ENCODE data around the gene NTSR2.

Gene NTSR2

GRCh38 chr2:11683966-11684365 lies 14.0 kb upstream of the NTSR2 start:
- no peaks in the 10 kb centered on the region for H3K79me1 ChIP-seq (ENCODE audit: low read depth, low read length)
- no peak overlapping the region for H3K4me2 ChIP-seq (ENCODE audit: insufficient read depth, low read length, poor library complexity, severe bottlenecking)
- H3K36me3 ChIP-seq (replicated peaks in 1 of 2; ENCODE audit: control insufficient read depth in 2 of 2, insufficient read depth in 2 of 2, low read length in 2 of 2), result no peaks in the 10 kb centered on the region

GRCh38 chr2:11683476-11683875 lies 13.5 kb upstream of the NTSR2 start:
- H3K9me3 ChIP-seq (replicated peaks in 1 of 2; ENCODE audit: control insufficient read depth in 2 of 2, insufficient read depth in 1 of 2, low read depth in 1 of 2, low read length in 2 of 2), result no peaks in the 10 kb centered on the region
- no peak overlapping the region for H4K91ac ChIP-seq (ENCODE audit: low read depth, low read length, poor library complexity)
- H3K36me3 ChIP-seq (replicated peaks in 1 of 2; ENCODE audit: control insufficient read depth in 2 of 2, insufficient read depth in 2 of 2, low read length in 2 of 2), result no peaks in the 10 kb centered on the region
- H2BK12ac ChIP-seq (ENCODE audit: low read length), result no peak overlapping the region
- peaks cover 3 to 6% of the 10 kb centered on the region in 2 donors for H3K4me1 ChIP-seq (ENCODE audit: control insufficient read depth in 2 of 2, insufficient read depth in 1 of 2, low read depth in 1 of 2, low read length in 2 of 2)
- no peaks in the 10 kb centered on the region for H3K79me1 ChIP-seq (ENCODE audit: low read depth, low read length)
- H3K27me3 ChIP-seq (ENCODE audit: control insufficient read depth in 3 of 3, insufficient read depth in 3 of 3, low read depth in 1 of 3, low read length in 3 of 3), result peaks cover 0 to 50% (median 0%) of the 10 kb centered on the region in 3 experiments
- WGBS, 2 donors (ENCODE audit: extremely low coverage in 2 of 2, insufficient read length in 2 of 2, insufficient replicate concordance in 1 of 2), result no CpG with 5 or more reads among the region's 9 CpGs
- H2BK15ac ChIP-seq (ENCODE audit: low read length), result no peak overlapping the region
- no peak overlapping the region for H3K18ac ChIP-seq (ENCODE audit: low read length)
- H3K9ac ChIP-seq (ENCODE audit: low read depth, low read length, poor library complexity), result no peak overlapping the region
- H3K14ac ChIP-seq (ENCODE audit: low read length), result no peak overlapping the region
- H3K4ac ChIP-seq (ENCODE audit: low read length), result no peak overlapping the region
- H3K4me3 ChIP-seq (ENCODE audit: low read length in 2 of 2), result no peak overlapping the region
- no peak overlapping the region for H4K8ac ChIP-seq (ENCODE audit: low read depth, low read length)
- no peak for DNase-seq (ENCODE audit: low spot score)
- no peak overlapping the region for H2BK120ac ChIP-seq (ENCODE audit: low read depth, low read length)
- H3K27ac ChIP-seq (replicated peaks; ENCODE audit: low read length), result no peak overlapping the region
- H2BK5ac ChIP-seq (ENCODE audit: low read length), result no peak overlapping the region
- H3K23ac ChIP-seq (ENCODE audit: low read depth, low read length, poor library complexity), result no peak overlapping the region
- H2AFZ ChIP-seq (ENCODE audit: low read length), result no peak overlapping the region
- H3K4me2 ChIP-seq (ENCODE audit: insufficient read depth, low read length, poor library complexity, severe bottlenecking), result no peak overlapping the region
- H2AK5ac ChIP-seq (ENCODE audit: low read depth, low read length), result no peak overlapping the region

More at GRCh38 chr2:11683966-11684365, 14.0 kb upstream of the NTSR2 start:
- Histone ChIP-seq H2BK5ac (ENCODE audit: low read length) (no peak overlapping the region), H3K4ac (ENCODE audit: low read length) (no peak overlapping the region), H2BK12ac (ENCODE audit: low read length) (no peak overlapping the region), H3K4me3 (ENCODE audit: low read length in 2 of 2) (no peak overlapping the region), H3K9me3 (replicated peaks in 1 of 2; ENCODE audit: control insufficient read depth in 2 of 2, insufficient read depth in 1 of 2, low read depth in 1 of 2, low read length in 2 of 2) (no peaks in the 10 kb centered on the region), H3K27me3 (ENCODE audit: control insufficient read depth in 3 of 3, insufficient read depth in 3 of 3, low read depth in 1 of 3, low read length in 3 of 3) (peaks cover 0 to 45% (median 0%) of the 10 kb centered on the region in 3 experiments), H3K9ac (ENCODE audit: low read depth, low read length, poor library complexity) (no peak overlapping the region), H2BK120ac (ENCODE audit: low read depth, low read length) (no peak overlapping the region), H3K18ac (ENCODE audit: low read length) (no peak overlapping the region), H2BK15ac (ENCODE audit: low read length) (no peak overlapping the region), H3K14ac (ENCODE audit: low read length) (no peak overlapping the region), H3K4me1 (ENCODE audit: control insufficient read depth in 2 of 2, insufficient read depth in 1 of 2, low read depth in 1 of 2, low read length in 2 of 2) (peaks cover 3 to 10% of the 10 kb centered on the region in 2 donors), H2AK5ac (ENCODE audit: low read depth, low read length) (no peak overlapping the region), H4K91ac (ENCODE audit: low read depth, low read length, poor library complexity) (no peak overlapping the region), H3K23ac (ENCODE audit: low read depth, low read length, poor library complexity) (peak overlapping the region; percentile 8), H3K27ac (replicated peaks; ENCODE audit: low read length) (no peak overlapping the region), H2AFZ (ENCODE audit: low read length) (no peak overlapping the region), H4K8ac (ENCODE audit: low read depth, low read length) (no peak overlapping the region)
- no CpG with 5 or more reads among the region's 4 CpGs for WGBS, 2 donors (ENCODE audit: extremely low coverage in 2 of 2, insufficient read length in 2 of 2, insufficient replicate concordance in 1 of 2)
- DNase-seq (ENCODE audit: low spot score), result no peak

GRCh38 chr2:11682590-11682915 lies 12.6 kb upstream of the NTSR2 start:
- Histone ChIP-seq H3K36me3 (replicated peaks in 1 of 2; ENCODE audit: control insufficient read depth in 2 of 2, insufficient read depth in 2 of 2, low read length in 2 of 2) (no peaks in the 10 kb centered on the region), H2BK15ac (ENCODE audit: low read length) (no peak overlapping the region), H3K18ac (ENCODE audit: low read length) (no peak overlapping the region), H3K9me3 (replicated peaks in 1 of 2; ENCODE audit: control insufficient read depth in 2 of 2, insufficient read depth in 1 of 2, low read depth in 1 of 2, low read length in 2 of 2) (no peaks in the 10 kb centered on the region), H3K23ac (ENCODE audit: low read depth, low read length, poor library complexity) (no peak overlapping the region), H2BK5ac (ENCODE audit: low read length) (no peak overlapping the region), H3K4ac (ENCODE audit: low read length) (no peak overlapping the region), H3K27ac (replicated peaks; ENCODE audit: low read length) (no peak overlapping the region), H3K4me1 (ENCODE audit: control insufficient read depth in 2 of 2, insufficient read depth in 1 of 2, low read depth in 1 of 2, low read length in 2 of 2) (peaks cover 5% of the 10 kb centered on the region in 2 donors), H2BK120ac (ENCODE audit: low read depth, low read length) (no peak overlapping the region), H3K14ac (ENCODE audit: low read length) (no peak overlapping the region), H3K4me3 (ENCODE audit: low read length in 2 of 2) (no peak overlapping the region), H3K4me2 (ENCODE audit: insufficient read depth, low read length, poor library complexity, severe bottlenecking) (no peak overlapping the region), H3K9ac (ENCODE audit: low read depth, low read length, poor library complexity) (no peak overlapping the region), H3K27me3 (ENCODE audit: control insufficient read depth in 3 of 3, insufficient read depth in 3 of 3, low read depth in 1 of 3, low read length in 3 of 3) (peaks cover 0 to 55% (median 0%) of the 10 kb centered on the region in 3 experiments), H2AFZ (ENCODE audit: low read length) (no peak overlapping the region), H3K79me1 (ENCODE audit: low read depth, low read length) (no peaks in the 10 kb centered on the region), H4K91ac (ENCODE audit: low read depth, low read length, poor library complexity) (no peak overlapping the region), H2AK5ac (ENCODE audit: low read depth, low read length) (no peak overlapping the region), H4K8ac (ENCODE audit: low read depth, low read length) (no peak overlapping the region), H2BK12ac (ENCODE audit: low read length) (no peak overlapping the region)
- WGBS, 2 donors (ENCODE audit: extremely low coverage in 2 of 2, insufficient read length in 2 of 2, insufficient replicate concordance in 1 of 2), result no CpG with 5 or more reads among the region's 8 CpGs
- no peak for DNase-seq (ENCODE audit: low spot score)

DNA sequence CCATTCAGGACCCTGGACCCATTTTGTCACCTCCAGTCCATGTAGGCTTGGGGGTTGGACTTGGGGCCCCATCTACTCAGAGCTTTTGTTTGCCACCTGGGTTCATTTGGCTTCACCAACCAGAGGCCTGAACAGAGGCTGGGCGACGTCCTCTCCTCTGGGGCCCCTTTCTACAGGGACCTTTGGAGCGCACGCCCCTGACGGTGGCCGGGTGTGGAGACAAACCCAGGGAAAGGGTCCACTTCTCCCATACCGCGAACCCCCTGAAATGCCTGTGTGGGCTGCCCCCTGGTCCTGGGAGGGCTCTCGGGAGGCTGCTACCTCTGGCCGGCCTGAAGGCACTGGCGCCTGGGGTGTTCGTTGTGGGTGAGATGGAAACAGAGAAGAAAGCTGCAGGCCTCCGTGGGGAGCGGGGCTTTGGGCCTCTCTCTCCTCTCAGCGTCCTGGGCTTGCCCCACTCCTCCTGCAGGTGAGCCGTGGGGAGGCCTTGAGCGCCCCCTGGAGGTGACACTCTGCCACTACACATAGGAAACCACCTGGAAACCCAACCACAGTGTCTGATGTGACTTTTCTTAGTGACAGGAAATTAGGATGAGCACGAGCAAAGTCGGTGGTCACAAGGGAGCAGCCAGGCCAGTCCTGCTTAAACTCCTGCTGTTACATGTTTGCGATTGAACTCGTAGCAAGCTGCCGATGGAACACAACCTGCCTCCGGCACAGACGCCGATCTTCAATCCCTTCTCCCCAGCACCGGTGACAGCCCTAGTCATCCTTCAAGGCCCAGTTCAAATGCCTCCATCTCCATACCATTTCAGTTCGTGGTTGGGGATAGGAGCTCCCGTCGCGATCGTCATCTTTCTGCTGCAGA lies 12.0 kb upstream of the NTSR2 start:
- H3K14ac ChIP-seq (ENCODE audit: low read length), result no peak overlapping the region
- no peak overlapping the region for H3K4me2 ChIP-seq (ENCODE audit: insufficient read depth, low read length, poor library complexity, severe bottlenecking)

More for the DNA sequence above, 12.0 kb upstream of the NTSR2 start:
- H3K27ac ChIP-seq (replicated peaks; ENCODE audit: low read length), result no peak overlapping the region
- WGBS, 2 donors (ENCODE audit: extremely low coverage in 2 of 2, insufficient read length in 2 of 2, insufficient replicate concordance in 1 of 2), result no CpG with 5 or more reads among the region's 31 CpGs
- H3K79me1 ChIP-seq (ENCODE audit: low read depth, low read length), result no peaks in the 10 kb centered on the region
- H3K9ac ChIP-seq (ENCODE audit: low read depth, low read length, poor library complexity), result peak overlapping the region; percentile 13
- H2AFZ ChIP-seq (ENCODE audit: low read length), result peak overlapping the region; percentile 49
- H3K4ac ChIP-seq (ENCODE audit: low read length), result no peak overlapping the region
- H3K18ac ChIP-seq (ENCODE audit: low read length), result peak overlapping the region; percentile 70
- no peak overlapping the region for H3K4me3 ChIP-seq (ENCODE audit: low read length in 2 of 2)
- H3K4me1 ChIP-seq (ENCODE audit: control insufficient read depth in 2 of 2, insufficient read depth in 1 of 2, low read depth in 1 of 2, low read length in 2 of 2), result peaks cover 5% of the 10 kb centered on the region in 2 donors
- DNase-seq (ENCODE audit: low spot score), result peak; percentile 50
- no peak overlapping the region for H2BK5ac ChIP-seq (ENCODE audit: low read length)
- peaks cover 0 to 55% (median 0%) of the 10 kb centered on the region in 3 experiments for H3K27me3 ChIP-seq (ENCODE audit: control insufficient read depth in 3 of 3, insufficient read depth in 3 of 3, low read depth in 1 of 3, low read length in 3 of 3)
- no peak overlapping the region for H3K23ac ChIP-seq (ENCODE audit: low read depth, low read length, poor library complexity)
- no peak overlapping the region for H2BK12ac ChIP-seq (ENCODE audit: low read length)
- no peak overlapping the region for H2BK120ac ChIP-seq (ENCODE audit: low read depth, low read length)
- peak overlapping the region; percentile 60 for H2AK5ac ChIP-seq (ENCODE audit: low read depth, low read length)
- no peak overlapping the region for H2BK15ac ChIP-seq (ENCODE audit: low read length)
- H3K36me3 ChIP-seq (replicated peaks in 1 of 2; ENCODE audit: control insufficient read depth in 2 of 2, insufficient read depth in 2 of 2, low read length in 2 of 2), result no peaks in the 10 kb centered on the region
- H4K91ac ChIP-seq (ENCODE audit: low read depth, low read length, poor library complexity), result no peak overlapping the region
- H3K9me3 ChIP-seq (replicated peaks in 1 of 2; ENCODE audit: control insufficient read depth in 2 of 2, insufficient read depth in 1 of 2, low read depth in 1 of 2, low read length in 2 of 2), result no peaks in the 10 kb centered on the region
- H4K8ac ChIP-seq (ENCODE audit: low read depth, low read length), result no peak overlapping the region

All from neuronal stem cell (in vitro differentiated cells).